GM18870 (cell line): ENCODE measurements around the gene ARHGEF25.
"Not testable (repeated sequence)": the region's sequence is repeated elsewhere in the genome, so short reads cannot be mapped to it uniquely, and the experiment has no call there.

Experiments
- ATAC-seq: cut with Tn5 transposase; IDR thresholded peaks from one replicate; pipeline ENCODE4 v1.9.1; 2021; ENCODE audit warnings: moderate library complexity; ENCODE audit not compliant: unreplicated experiment

Gene ARHGEF25

GRCh38 chr12:57611108-57611826 lies at the start of gene ARHGEF25:
ARHGEF25 (plus strand) TSS chr12:57611435; CDS start chr12:57611895, 460 bp downstream.
- no peak for ATAC-seq

- no peak for ATAC-seq
Measured at GRCh38 chr12:57563358-57563757, 47.9 kb upstream of the ARHGEF25 start.

- ATAC-seq: no peak
Measured at GRCh38 chr12:57564178-57564740, 47.0 kb upstream of the ARHGEF25 start.

- no peak for ATAC-seq
Measured at GRCh38 chr12:57568838-57569237, 42.4 kb upstream of the ARHGEF25 start.

GRCh38 chr12:57569858-57570257 lies 41.4 kb upstream of the ARHGEF25 start:
- no peak for ATAC-seq

GRCh38 chr12:57570438-57570837 lies 40.8 kb upstream of the ARHGEF25 start:
- not testable (repeated sequence) for ATAC-seq

- no peak for ATAC-seq
Measured at GRCh38 chr12:57571926-57572762, 39.1 kb upstream of the ARHGEF25 start.

GRCh38 chr12:57574795-57575194 lies 36.4 kb upstream of the ARHGEF25 start:
- ATAC-seq: no peak

- no peak for ATAC-seq
Measured at GRCh38 chr12:57575771-57576612, 35.2 kb upstream of the ARHGEF25 start.

- ATAC-seq: no peak
Measured at GRCh38 chr12:57576613-57577160, 34.5 kb upstream of the ARHGEF25 start.

GRCh38 chr12:57577981-57578758 lies 33.1 kb upstream of the ARHGEF25 start:
- no peak for ATAC-seq

GRCh38 chr12:57579011-57579410 lies 32.2 kb upstream of the ARHGEF25 start:
- no peak for ATAC-seq

GRCh38 chr12:57579677-57580465 lies 31.4 kb upstream of the ARHGEF25 start:
- no peak for ATAC-seq

- ATAC-seq: no peak
Measured at GRCh38 chr12:57580466-57580795, 30.8 kb upstream of the ARHGEF25 start.

GRCh38 chr12:57581802-57582201 lies 29.4 kb upstream of the ARHGEF25 start:
- no peak for ATAC-seq

GRCh38 chr12:57582440-57582839 lies 28.8 kb upstream of the ARHGEF25 start:
- no peak for ATAC-seq

- peak; percentile 94 for ATAC-seq
Measured at GRCh38 chr12:57583008-57583831, 28.0 kb upstream of the ARHGEF25 start.

- ATAC-seq: no peak
Measured at GRCh38 chr12:57584050-57584449, 27.2 kb upstream of the ARHGEF25 start.
